Thyroid gland (tissue), 4 donors: ENCODE results near the gene BBS4. TPM values are rescaled to one million over a fixed set of nuclear protein-coding genes. Genes with fewer than 3 reads are reported as not detected.
A peak's percentile ranks its signal among the peaks of the same experiment; 100 is the strongest.
"Not testable (repeated sequence)": the region's sequence is repeated elsewhere in the genome, so short reads cannot be mapped to it uniquely, and the experiment has no call there.

Experiments used
- DNase-seq, 2 donors: peaks; one replicate each; pipeline ENCODE4 v3.0.0-alpha.2; 2019
- H3K27ac ChIP-seq, 3 donors: fragments of 200-600 bp; sonication (generic); 1 replicate in 2 of 3; 2 replicates in 1 of 3; pipeline ENCODE4 v1.5.1; 2016 to 2019; ENCODE audit warnings: mild to moderate bottlenecking in 1 of 3, moderate library complexity in 1 of 3
- H3K27me3 ChIP-seq: fragments of 200-600 bp; sonication (generic); one replicate; pipeline ENCODE4 v1.5.1; 2019
- H3K36me3 ChIP-seq, 2 donors: fragments of 200-600 bp; sonication (generic); one replicate each; pipeline ENCODE4 v1.5.1; 2016 to 2019
- H3K4me1 ChIP-seq, 2 donors: fragments of 200-600 bp; sonication (generic); one replicate each; pipeline ENCODE4 v1.5.1; 2017 to 2019
- H3K4me3 ChIP-seq, 3 donors: fragments of 200-600 bp; sonication (generic); replicated peaks in 1 of 3; 1 replicate in 2 of 3; 2 replicates in 1 of 3; pipeline ENCODE4 v1.5.1; 2016; ENCODE audit warnings: mild to moderate bottlenecking in 1 of 3
- H3K9me3 ChIP-seq: fragments of 200-600 bp; sonication (generic); one replicate; pipeline ENCODE4 v1.5.1; 2017
- CTCF ChIP-seq, 6 experiments: fragments of 200-600 bp in 3 of 6; fragments of 450-650 bp in 3 of 6; sonication (generic) in 3 of 6; IDR thresholded peaks; one replicate each; pipeline ENCODE4 v1.5.1; 2016 to 2019; ENCODE audit warnings: antibody characterized with exemption in 6 of 6, mild to moderate bottlenecking in 2 of 6, inconsistent platforms in 1 of 6, moderate library complexity in 1 of 6
- POLR2A ChIP-seq, 2 donors: fragments of 450-650 bp; IDR thresholded peaks; one replicate each; pipeline ENCODE4 v1.6.1; 2017; ENCODE audit warnings: antibody characterized with exemption in 2 of 2, mild to moderate bottlenecking in 2 of 2, moderate library complexity in 1 of 2
- WGBS, 2 donors: methylation state at CpG; one replicate each; pipeline ENCODE4 v1.1.5; 2017; 5-methylcytosine and 5-hydroxymethylcytosine counted together
- intact Hi-C: fragments of 100-400 bp; cut with DNase I; formaldehyde crosslinking; loops from one replicate; pipeline ENCODE4 v1.15.1; 2023
- total RNA-seq, 4 donors: library from RNA; depleted of rRNA; stranded (reverse); fragments of >200 nt; gene quantifications; one replicate each; pipeline ENCODE4 v1.2.3, GENCODE V29; 2016

BBS4 gene
- total RNA-seq, 4 donors from 2014 or later: 33.7 to 54.4 (median 48.0) TPM

GRCh38 chr15:72706266-72706665 lies 20.3 kb downstream of the BBS4 start:
- Histone ChIP-seq H3K9me3 (no peaks in the 10 kb centered on the region), H3K36me3 (no peaks in the 10 kb centered on the region), H3K4me1 (peaks cover 0 to 3% of the 10 kb centered on the region in 2 donors), H3K27ac (no peak overlapping the region), H3K4me3 (no peak overlapping the region), H3K27me3 (no peaks in the 10 kb centered on the region)
- intact Hi-C loops: no loop called here
- DNase-seq: no peak
- TF ChIP-seq POLR2A (IDR thresholded peaks at IDR 0.05) (no peak), CTCF (IDR thresholded peaks at IDR 0.05) (no peak)
- 95 to 96% methylated on average over 11 of the region's 11 CpGs for WGBS, 2 donors

GRCh38 chr15:72708551-72709303 lies 22.7 kb downstream of the BBS4 start:
- WGBS, 2 donors: 83% methylated on average over 8 of the region's 8 CpGs
- H3K9me3 ChIP-seq, H3K36me3 ChIP-seq, intact Hi-C loops, H3K27me3 ChIP-seq, DNase-seq, H3K27ac ChIP-seq, H3K4me1 ChIP-seq, H3K4me3 ChIP-seq: not testable (repeated sequence)

GRCh38 chr15:72722071-72722696 lies 36.2 kb downstream of the BBS4 start:
- peak; percentile 47 to 62 for DNase-seq
- no peak overlapping the region for H3K27ac ChIP-seq
- no peak overlapping the region for H3K4me3 ChIP-seq
- no peaks in the 10 kb centered on the region for H3K9me3 ChIP-seq
- 39 to 42% methylated on average over 3 of the region's 3 CpGs for WGBS, 2 donors
- H3K36me3 ChIP-seq: peaks cover 0 to 2% of the 10 kb centered on the region in 2 donors
- intact Hi-C loops: no loop called here
- TF ChIP-seq POLR2A (IDR thresholded peaks at IDR 0.05): no peak
- TF ChIP-seq CTCF (IDR thresholded peaks at IDR 0.05): peak in 4 of 6 experiments; percentile 33 to 63 (median 50)
- H3K4me1 ChIP-seq: no peaks in the 10 kb centered on the region
- H3K27me3 ChIP-seq: no peaks in the 10 kb centered on the region

GRCh38 chr15:72724028-72724427 lies 38.0 kb downstream of the BBS4 start:
- H3K4me3 ChIP-seq: no peak overlapping the region
- WGBS, 2 donors: 89 to 96% methylated on average over 1 of the region's 1 CpG
- DNase-seq: no peak
- H3K27ac ChIP-seq: no peak overlapping the region
- no peaks in the 10 kb centered on the region for H3K27me3 ChIP-seq
- no peak for TF ChIP-seq CTCF (IDR thresholded peaks at IDR 0.05)
- TF ChIP-seq POLR2A (IDR thresholded peaks at IDR 0.05): no peak
- no peaks in the 10 kb centered on the region for H3K4me1 ChIP-seq
- no peaks in the 10 kb centered on the region for H3K9me3 ChIP-seq
- intact Hi-C loops: no loop called here
- H3K36me3 ChIP-seq: no peaks in the 10 kb centered on the region

GRCh38 chr15:72725446-72725845 lies 39.4 kb downstream of the BBS4 start:
- WGBS, 2 donors: 82 to 93% methylated on average over 3 of the region's 3 CpGs
- intact Hi-C loops: no loop called here

GRCh38 chr15:72725851-72726250 lies 39.8 kb downstream of the BBS4 start:
- H3K27me3 ChIP-seq, H3K9me3 ChIP-seq, DNase-seq, H3K27ac ChIP-seq, H3K36me3 ChIP-seq, H3K4me3 ChIP-seq, intact Hi-C loops, H3K4me1 ChIP-seq: not testable (repeated sequence)
- WGBS, 2 donors: 97 to 99% methylated on average over 6 of the region's 6 CpGs

More at GRCh38 chr15:72725446-72725845, 39.4 kb downstream of the BBS4 start:
- no peak for DNase-seq
- Histone ChIP-seq H3K4me3 (no peak overlapping the region), H3K27ac (no peak overlapping the region), H3K27me3 (no peaks in the 10 kb centered on the region), H3K9me3 (no peaks in the 10 kb centered on the region), H3K4me1 (no peaks in the 10 kb centered on the region), H3K36me3 (no peaks in the 10 kb centered on the region)
- TF ChIP-seq POLR2A (IDR thresholded peaks at IDR 0.05) (no peak), CTCF (IDR thresholded peaks at IDR 0.05) (no peak)
